HEK293T (cell line): ENCODE measurements around the gene ARFRP1.
"Not testable (repeated sequence)": the region's sequence is repeated elsewhere in the genome, so short reads cannot be mapped to it uniquely, and the experiment has no call there.

Source experiments
- CTCF ChIA-PET: fragments of 350-600 bp; formaldehyde crosslinking; extraction: SDS; loops from one replicate; lab custom pipeline; 2021; ENCODE audit warnings: antibody characterized with exemption, inconsistent platforms; lab: Yijun Ruan, JAX
- POLR2A ChIA-PET: fragments of 350-600 bp; formaldehyde crosslinking; extraction: SDS; loops from one replicate; lab custom pipeline; 2020; ENCODE audit warnings: antibody characterized with exemption, inconsistent platforms; lab: Yijun Ruan, JAX
- DNase-seq: peaks from one replicate; pipeline ENCODE4 v3.0.0; 2012; ENCODE audit warnings: mixed read lengths; ENCODE audit errors: extremely low spot score
- ARNT ChIP-seq: fragments of 450-650 bp; IDR thresholded peaks from 2 replicates; pipeline ENCODE4 v1.6.1; 2017; ENCODE audit warnings: mild to moderate bottlenecking
- BHLHE40 ChIP-seq: fragments of 450-650 bp; IDR thresholded peaks from 2 replicates; pipeline ENCODE4 v1.6.1; 2016; ENCODE audit warnings: mild to moderate bottlenecking, moderate library complexity, borderline replicate concordance
- CTBP1 ChIP-seq: fragments of 450-650 bp; IDR thresholded peaks from 2 replicates; pipeline ENCODE4 v1.6.1; 2016; ENCODE audit warnings: borderline replicate concordance
- ELF4 ChIP-seq: fragments of 450-650 bp; IDR thresholded peaks from 2 replicates; pipeline ENCODE4 v1.6.1; 2017; ENCODE audit warnings: antibody characterized with exemption
- FOXA1 ChIP-seq: fragments of 450-650 bp; IDR thresholded peaks from 2 replicates; pipeline ENCODE4 v1.6.1; 2016; ENCODE audit warnings: mild to moderate bottlenecking
- FOXK2 ChIP-seq: fragments of 450-650 bp; IDR thresholded peaks from 2 replicates; pipeline ENCODE4 v1.6.1; 2016; ENCODE audit warnings: mild to moderate bottlenecking
- FOXM1 ChIP-seq: fragments of 450-650 bp; IDR thresholded peaks from 2 replicates; pipeline ENCODE4 v1.6.1; 2017; ENCODE audit warnings: mild to moderate bottlenecking, borderline replicate concordance
- HDGF ChIP-seq: fragments of 450-650 bp; IDR thresholded peaks from 2 replicates; pipeline ENCODE4 v1.6.1; 2017; ENCODE audit warnings: antibody characterized with exemption, borderline replicate concordance
- L3MBTL2 ChIP-seq: fragments of 450-650 bp; conservative IDR thresholded peaks from 2 replicates; pipeline ENCODE4 v1.6.1; 2016; ENCODE audit warnings: mild to moderate bottlenecking
- LEF1 ChIP-seq: fragments of 450-650 bp; IDR thresholded peaks from 2 replicates; pipeline ENCODE4 v1.6.1; 2017; ENCODE audit warnings: mild to moderate bottlenecking, borderline replicate concordance
- NFRKB ChIP-seq: fragments of 450-650 bp; IDR thresholded peaks from 2 replicates; pipeline ENCODE4 v1.6.1; 2016; ENCODE audit warnings: mild to moderate bottlenecking, moderate library complexity
- SP1 ChIP-seq: fragments of 450-650 bp; IDR thresholded peaks from 2 replicates; pipeline ENCODE4 v1.6.1; 2017
- SUZ12 ChIP-seq: fragments of 450-650 bp; IDR thresholded peaks from 2 replicates; pipeline ENCODE4 v1.6.1; 2016; ENCODE audit warnings: mild to moderate bottlenecking
- ZNF384 ChIP-seq: fragments of 450-650 bp; IDR thresholded peaks from 2 replicates; pipeline ENCODE4 v1.6.1; 2016
- TF ChIP-seq, protein P1 (sequence below): fragments of 450-650 bp; IDR thresholded peaks from 2 replicates; pipeline ENCODE4 v1.6.1; 2016

Gene ARFRP1

DNA sequence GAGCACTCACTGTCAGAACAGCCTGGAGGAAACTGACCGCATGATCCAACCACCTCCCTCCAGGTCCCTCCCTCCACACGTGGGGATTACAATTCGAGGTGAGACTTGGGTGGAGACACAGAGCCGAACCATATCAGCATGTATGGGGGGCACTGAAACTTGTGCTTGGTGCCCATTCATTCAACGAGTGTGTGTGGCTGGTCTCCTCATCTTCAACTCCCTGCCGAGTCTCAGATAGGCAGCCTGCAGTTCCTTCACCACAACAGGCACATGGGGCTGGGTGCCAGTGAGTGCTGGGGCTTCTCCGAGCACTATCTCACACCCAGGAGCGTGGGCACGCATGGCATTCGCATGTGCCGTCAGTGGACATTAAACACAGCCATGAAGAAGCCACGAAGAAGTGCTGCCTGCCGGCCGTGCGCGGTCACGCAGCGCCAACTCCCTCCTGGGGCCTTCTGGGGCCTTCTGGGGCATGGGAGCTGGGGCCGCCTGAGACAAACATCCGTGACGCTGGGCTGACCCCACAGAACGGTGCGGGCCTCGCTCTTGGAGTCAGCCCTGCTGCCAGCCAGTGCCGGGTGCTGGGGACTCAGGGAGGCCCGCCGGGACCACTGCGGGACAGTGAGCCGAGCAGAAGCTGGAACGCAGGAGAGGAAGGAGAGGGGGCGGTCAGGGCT lies 50.4 kb downstream of the ARFRP1 start:
- ChIA-PET POLR2A (interaction anchor here (0.8 to 1.6 kb wide), 14 partner anchors 15 to 208 kb away, joined by 3 to 25 read pairs (median 4); partner anchors contain the start of genes ARFRP1, GMEB2, HELZ2 and PPDPF), CTCF (interaction anchor here (0.6 to 1.2 kb wide), 2 partner anchors 15 to 100 kb away, joined by 3 read pairs; no protein-coding TSS in a partner anchor)
- no peak for TF ChIP-seq ARNT
- peak; percentile 53; the same call in 1 of the 2 replicates for TF ChIP-seq L3MBTL2
- TF ChIP-seq FOXA1: no peak
- TF ChIP-seq ZNF384: no peak
- no peak for TF ChIP-seq FOXK2
- DNase-seq: no peak

DNA sequence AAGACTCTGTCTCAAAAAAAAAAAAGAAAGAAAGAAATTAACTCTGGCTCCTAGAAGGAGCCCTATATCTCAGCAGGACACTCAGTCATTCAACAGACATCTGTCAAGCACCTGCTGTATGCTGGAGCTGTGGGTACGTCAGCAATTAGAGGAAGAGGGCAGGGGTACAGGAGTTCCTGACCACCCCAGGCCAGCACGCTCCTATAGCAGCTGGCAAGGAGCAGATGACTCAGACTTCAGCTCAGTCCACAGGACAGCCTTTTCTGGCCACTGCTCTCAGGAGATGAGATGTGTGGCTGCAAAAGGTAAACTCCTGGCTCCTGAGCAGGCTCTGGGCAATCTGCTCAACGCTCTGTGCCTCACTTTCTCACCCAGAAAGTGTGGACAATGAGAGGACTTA lies 51.3 kb downstream of the ARFRP1 start:
- no peak for DNase-seq
- TF ChIP-seq ELF4 (no peak), FOXA1 (no peak), SP1 (no peak), LEF1 (no peak), FOXK2 (no peak), NFRKB (no peak)
- TF ChIP-seq, protein P1, sequence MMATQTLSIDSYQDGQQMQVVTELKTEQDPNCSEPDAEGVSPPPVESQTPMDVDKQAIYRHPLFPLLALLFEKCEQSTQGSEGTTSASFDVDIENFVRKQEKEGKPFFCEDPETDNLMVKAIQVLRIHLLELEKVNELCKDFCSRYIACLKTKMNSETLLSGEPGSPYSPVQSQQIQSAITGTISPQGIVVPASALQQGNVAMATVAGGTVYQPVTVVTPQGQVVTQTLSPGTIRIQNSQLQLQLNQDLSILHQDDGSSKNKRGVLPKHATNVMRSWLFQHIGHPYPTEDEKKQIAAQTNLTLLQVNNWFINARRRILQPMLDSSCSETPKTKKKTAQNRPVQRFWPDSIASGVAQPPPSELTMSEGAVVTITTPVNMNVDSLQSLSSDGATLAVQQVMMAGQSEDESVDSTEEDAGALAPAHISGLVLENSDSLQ: no peak
- POLR2A ChIA-PET: interaction anchor here (0.5 to 1.2 kb wide), 2 partner anchors 22 to 27 kb away, joined by 3 to 4 read pairs; no protein-coding TSS in a partner anchor
- CTCF ChIA-PET: no interaction called here

DNA sequence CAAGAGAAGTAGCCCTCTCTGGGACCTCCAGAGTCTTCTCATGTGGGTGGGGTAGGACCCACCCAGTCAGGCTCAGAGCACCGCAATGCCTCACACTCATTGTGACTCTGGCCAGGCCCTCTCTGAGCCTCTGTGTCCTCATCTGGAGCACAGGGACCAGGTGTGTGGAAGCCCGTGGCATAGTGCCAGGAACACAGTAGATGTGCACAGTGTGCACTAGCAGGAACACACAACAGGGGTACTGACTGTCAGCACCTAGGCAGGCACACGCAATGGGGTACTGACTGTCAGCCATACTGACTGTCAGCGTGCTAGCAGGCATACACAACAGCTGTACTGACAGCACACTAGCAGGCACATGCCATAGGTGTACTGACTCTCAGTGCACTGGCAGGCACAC lies 52.5 kb downstream of the ARFRP1 start:
- POLR2A ChIA-PET: interaction anchor here (0.5 to 1.2 kb wide), 2 partner anchors 28 to 89 kb away, joined by 3 to 4 read pairs; partner anchors contain the start of gene GMEB2
- DNase-seq: no peak
- CTCF ChIA-PET: interaction anchor here (0.6 kb wide), 1 partner anchor 179 kb away, joined by 3 read pairs; no protein-coding TSS in a partner anchor
- TF ChIP-seq FOXA1: no peak

DNA sequence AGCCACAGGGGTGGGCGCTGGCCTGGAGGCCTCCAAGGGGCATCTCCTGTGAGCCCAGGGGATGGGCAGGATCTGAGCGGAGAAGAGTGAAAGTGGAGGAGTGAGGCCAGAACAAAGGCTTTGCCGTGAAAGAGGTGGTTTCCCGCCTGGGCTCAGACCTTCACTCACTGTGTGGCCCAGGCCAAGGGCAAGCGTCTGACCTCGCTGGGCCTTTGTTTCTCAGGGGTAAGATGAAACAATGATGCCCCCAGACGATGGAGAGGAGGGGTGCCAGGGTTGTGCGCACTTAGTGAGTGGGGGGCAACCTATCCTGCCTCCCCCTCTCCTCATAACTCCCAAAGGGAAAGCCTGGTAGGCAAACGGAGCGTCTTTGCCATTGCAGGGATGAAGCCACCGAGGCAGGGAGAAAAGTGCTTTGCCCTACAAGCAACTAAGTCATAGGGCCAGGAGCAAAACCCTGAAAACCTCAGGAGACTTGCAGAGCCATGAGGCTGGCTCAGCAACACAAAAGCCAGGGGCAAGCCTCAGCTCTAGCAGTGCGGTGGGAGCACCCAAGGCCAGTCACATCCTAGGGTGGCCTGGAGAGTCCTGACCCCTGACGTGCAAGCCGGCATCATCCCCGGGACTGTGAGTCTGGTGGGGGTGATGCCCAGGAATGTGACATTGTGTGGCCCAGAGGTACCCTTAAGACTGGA lies 53.7 kb downstream of the ARFRP1 start:
- POLR2A ChIA-PET: interaction anchor here (1.1 to 2.0 kb wide), 9 partner anchors 11 to 211 kb away, joined by 3 to 14 read pairs (median 4); partner anchors contain the start of genes ARFRP1, GMEB2, TPD52L2 and ZGPAT

DNA sequence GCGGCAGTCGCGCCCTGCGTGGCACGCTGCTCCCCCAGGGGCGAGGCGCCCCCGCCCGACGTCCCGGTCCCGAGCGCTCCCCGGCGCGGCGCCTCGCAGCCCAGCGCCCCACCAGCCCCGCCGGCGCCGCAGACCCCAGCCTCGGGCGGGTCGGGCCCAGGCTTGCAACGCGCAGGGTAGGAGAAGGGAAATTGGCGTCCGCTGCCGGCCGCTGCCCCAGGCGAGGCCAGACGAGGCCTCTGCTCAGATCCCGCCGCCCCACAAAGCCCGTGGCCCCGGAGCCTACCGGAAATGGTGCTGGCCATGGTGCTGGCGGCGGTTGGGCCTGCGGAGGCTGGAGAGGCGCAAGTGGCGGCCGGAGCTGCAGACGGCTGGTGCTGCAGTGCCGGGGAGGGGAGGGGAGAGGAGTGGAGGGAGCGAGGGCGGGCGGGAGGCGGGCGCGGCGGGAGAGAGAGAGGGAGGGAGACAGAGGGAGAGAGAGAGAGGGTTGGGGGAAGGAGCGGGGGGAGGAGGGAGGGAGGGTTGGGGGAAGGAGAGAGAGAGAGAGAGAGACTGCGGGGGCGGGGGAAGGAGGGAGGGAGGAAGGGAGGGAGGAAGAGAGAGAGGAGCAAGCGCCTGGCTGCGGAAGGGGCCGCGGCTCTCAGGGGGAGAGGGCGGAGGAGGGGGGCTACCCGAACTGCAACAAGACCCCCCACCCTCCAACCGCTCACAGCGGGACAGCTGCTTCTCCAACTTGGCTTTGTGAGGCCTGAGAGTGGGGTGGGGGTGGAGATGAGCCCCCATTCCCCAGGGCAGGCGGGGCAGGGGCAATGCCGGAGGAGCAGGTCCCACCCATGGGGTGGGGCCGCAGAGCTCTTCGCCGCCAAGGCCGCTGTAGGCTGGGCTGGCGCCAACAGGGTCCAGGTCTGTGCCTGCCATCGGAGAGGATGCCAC lies 54.5 kb downstream of the ARFRP1 start, which contains the start of gene STMN3:
Gene STMN3 (minus strand): TSS at position 384 of the 933 bp plus-strand sequence. CDS start 79 bp downstream, at position 305.
- ChIA-PET POLR2A (interaction anchor here (0.7 to 2.0 kb wide), 12 partner anchors 9 to 212 kb away, joined by 3 to 14 read pairs (median 4); partner anchors contain the start of genes ARFRP1, GMEB2, TPD52L2 and ZGPAT), CTCF (no interaction called here)
- DNase-seq: peak; percentile 80
- TF ChIP-seq FOXM1: no peak
- no peak for TF ChIP-seq SP1
- peak; percentile 67; the same call in 1 of the 2 replicates for TF ChIP-seq HDGF

More for the DNA sequence above, 53.7 kb downstream of the ARFRP1 start:
- no peak for DNase-seq
- no peak for TF ChIP-seq SUZ12
- CTCF ChIA-PET: no interaction called here

DNA sequence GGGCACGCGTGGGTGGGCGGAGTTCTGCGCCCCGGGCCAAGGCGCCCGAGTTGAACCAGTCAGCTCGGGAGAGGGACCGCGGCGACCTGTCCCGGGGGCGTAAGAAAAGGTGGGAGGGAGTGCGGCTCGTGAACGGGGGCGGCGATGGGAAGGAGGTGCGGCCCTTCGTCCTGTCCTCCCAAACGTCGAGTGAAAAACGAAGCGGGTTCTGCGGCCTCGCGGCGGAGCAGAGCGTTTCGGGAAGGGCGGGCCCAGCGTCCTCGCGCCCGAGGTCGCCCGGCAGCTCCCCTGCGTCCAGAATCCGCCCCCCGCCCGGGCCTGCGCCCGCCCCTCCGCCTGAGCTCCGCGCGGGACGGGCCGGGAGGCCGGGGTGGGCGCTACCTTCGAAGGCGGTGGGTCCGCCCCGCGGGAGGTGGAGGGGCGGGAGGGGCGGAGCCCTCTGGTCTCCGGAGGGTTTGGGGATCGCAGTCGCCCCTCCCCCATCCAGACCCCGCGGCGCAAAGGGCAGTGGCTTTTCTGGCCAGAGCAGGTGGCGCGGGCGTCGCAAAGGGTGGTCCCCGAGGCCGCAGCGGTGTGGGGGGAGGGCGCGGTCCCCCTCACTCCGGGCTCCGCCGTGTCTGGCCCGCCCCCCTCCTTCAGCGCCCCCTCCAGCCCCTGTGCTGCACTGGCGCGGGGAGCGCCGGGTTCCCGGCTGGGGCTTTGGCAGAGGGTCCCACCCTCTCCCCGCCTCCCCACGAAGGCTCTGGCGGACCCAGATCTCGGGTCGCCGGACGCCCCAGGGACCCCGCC lies 55.4 kb downstream of the ARFRP1 start:
- CTCF ChIA-PET: interaction anchor here (1.2 kb wide), 1 partner anchor 10 kb away, joined by 5 read pairs; no protein-coding TSS in a partner anchor
- TF ChIP-seq FOXK2 (no peak), L3MBTL2 (peak; percentile 50; the same call in 1 of the 2 replicates)
- DNase-seq: peak; percentile 29
- POLR2A ChIA-PET: interaction anchor here (0.6 to 2.0 kb wide), 8 partner anchors 9 to 213 kb away, joined by 3 to 14 read pairs (median 4); partner anchors contain the start of genes ARFRP1, GMEB2, TPD52L2 and ZGPAT

DNA sequence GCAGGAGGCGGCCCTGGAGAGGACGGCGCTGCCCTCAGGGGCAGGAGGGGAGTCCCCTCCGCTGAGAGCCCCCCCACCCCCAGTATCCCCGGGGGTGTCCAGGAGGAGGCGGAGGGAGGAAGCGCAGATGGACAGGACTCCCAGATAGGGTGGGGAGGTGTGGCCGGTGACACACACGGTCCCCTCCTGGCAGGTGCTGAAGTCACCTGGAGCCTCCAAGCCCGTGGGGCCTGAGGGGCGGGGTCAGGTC lies 55.9 kb downstream of the ARFRP1 start:
- TF ChIP-seq L3MBTL2 (no peak), SUZ12 (no peak), HDGF (no peak), CTBP1 (no peak), ELF4 (no peak), SP1 (no peak), BHLHE40 (no peak), LEF1 (no peak), NFRKB (no peak)
- TF ChIP-seq, protein P1: no peak
- ChIA-PET CTCF (interaction anchor here (1.2 kb wide), 1 partner anchor 10 kb away, joined by 5 read pairs; no protein-coding TSS in a partner anchor), POLR2A (interaction anchor here (0.6 to 2.0 kb wide), 3 partner anchors 9 to 56 kb away, joined by 3 to 14 read pairs (median 5); partner anchors contain the start of genes ARFRP1, GMEB2 and ZGPAT)
- no peak for DNase-seq

DNA sequence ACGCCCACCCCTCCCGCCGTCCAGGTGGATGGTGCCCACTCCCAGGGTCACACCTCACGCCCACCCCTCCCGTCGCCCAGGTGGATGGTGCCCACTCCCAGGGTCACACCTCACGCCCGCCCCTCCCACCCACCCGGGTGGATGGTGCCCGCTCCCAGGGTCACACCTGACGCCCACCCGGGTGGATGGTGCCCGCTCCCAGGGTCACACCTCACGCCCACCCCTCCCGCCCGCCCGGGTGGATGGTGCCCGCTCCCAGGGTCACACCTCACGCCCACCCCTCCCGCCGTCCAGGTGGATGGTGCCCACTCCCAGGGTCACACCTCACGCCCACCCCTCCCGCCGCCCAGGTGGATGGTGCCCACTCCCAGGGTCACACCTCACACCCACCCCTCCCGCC lies 57.3 kb downstream of the ARFRP1 start:
- POLR2A ChIA-PET: interaction anchor here (1.7 kb wide), 1 partner anchor 7 kb away, joined by 5 read pairs; no protein-coding TSS in a partner anchor
- DNase-seq, CTCF ChIA-PET: not testable (repeated sequence)
